HG02642 (cell line): ENCODE measurements around the gene SYT10.
"Not testable (repeated sequence)": the region's sequence is repeated elsewhere in the genome, so short reads cannot be mapped to it uniquely, and the experiment has no call there.

Source experiments
- ATAC-seq: cut with Tn5 transposase; IDR thresholded peaks from one replicate; pipeline ENCODE4 v1.9.1; 2021; ENCODE audit warnings: mild to moderate bottlenecking; ENCODE audit not compliant: unreplicated experiment, poor library complexity

Gene SYT10

GRCh38 chr12:33370318-33370717, 69.3 kb downstream of the SYT10 start:
- no peak for ATAC-seq

DNA sequence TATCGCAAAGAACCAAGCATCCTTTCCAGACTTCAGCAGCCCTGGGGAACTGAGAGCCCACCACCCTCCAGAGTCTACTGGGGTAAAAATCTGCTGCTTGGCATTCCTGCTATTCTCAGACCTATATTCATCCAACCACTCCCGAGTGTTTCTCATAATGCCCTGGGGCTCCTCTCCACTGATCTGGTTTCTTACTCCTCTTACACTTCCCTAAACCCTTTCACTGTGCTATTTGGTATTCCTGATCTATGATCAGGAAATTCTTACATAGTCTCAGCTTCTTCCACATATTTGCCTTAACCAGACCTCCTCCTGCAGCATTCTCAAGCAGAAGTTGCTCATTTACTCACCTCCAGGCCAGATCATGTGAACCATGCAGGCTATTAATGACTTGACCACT, 82.4 kb downstream of the SYT10 start:
- ATAC-seq, result no peak

GRCh38 chr12:33349791-33350190, 89.8 kb downstream of the SYT10 start:
- no peak for ATAC-seq

DNA sequence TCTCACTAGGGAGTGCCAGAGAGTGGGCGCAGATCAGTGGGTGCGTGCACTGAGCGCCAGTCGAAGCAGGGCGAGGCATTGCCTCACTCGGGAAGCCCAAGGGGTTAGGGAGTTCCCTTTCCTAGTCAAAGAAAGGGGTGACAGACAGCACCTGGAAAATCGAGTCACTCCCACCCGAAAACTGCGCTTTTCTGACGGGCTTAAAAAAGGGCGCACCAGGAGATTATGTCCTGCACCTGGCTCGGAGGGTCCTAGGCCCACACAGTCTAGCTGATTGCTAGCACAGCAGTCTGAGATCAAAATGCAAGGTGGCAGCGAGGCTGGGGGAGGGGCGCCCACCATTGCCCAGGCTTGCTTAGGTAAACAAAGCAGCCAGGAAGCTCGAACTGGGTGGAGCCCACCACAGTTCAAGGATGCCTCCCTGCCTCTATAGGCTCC, 107.6 kb downstream of the SYT10 start:
- not testable (repeated sequence) for ATAC-seq

- no peak for ATAC-seq
Measured at GRCh38 chr12:33330940-33331339, 108.7 kb downstream of the SYT10 start.
